Measurements from ENCODE around the gene KPNA1.
A peak's percentile ranks its signal among the peaks of the same experiment; 100 is the strongest.

The KPNA1 gene

GRCh38 chr3:122415762-122416654 is 98.7 kb downstream of the KPNA1 start, which contains the start of gene WDR5B:
TSS of gene WDR5B (minus strand) at chr3:122416062. CDS start at chr3:122415528, 534 bp downstream.
- peak; percentile 96 for DNase-seq (ENCODE audit: low read depth in 2 of 2)

GRCh38 chr3:122415104-122415744 is 99.5 kb downstream of the KPNA1 start:
- peak; percentile 15 to 37 for DNase-seq (ENCODE audit: low read depth in 2 of 2)

DNA sequence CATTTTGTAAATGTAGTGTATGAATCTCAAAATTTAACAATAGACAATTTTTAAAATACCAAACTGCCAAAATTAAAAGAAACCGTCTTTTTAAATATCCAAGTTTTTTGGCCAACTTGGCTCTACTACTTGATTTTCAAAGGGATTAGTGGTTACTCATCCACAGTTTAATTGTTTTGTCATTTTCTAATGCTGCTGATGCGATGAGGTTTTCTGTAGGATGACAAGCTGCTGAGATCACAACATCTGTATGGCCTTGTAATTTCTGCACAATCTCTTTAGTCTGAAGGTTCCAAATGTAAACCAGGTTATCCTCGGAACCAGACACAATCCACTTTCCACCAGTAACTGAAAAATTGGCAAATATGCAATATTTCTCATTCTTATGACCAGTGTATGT is 100.3 kb downstream of the KPNA1 start:
- DNase-seq (ENCODE audit: low read depth in 2 of 2): no peak

DNA sequence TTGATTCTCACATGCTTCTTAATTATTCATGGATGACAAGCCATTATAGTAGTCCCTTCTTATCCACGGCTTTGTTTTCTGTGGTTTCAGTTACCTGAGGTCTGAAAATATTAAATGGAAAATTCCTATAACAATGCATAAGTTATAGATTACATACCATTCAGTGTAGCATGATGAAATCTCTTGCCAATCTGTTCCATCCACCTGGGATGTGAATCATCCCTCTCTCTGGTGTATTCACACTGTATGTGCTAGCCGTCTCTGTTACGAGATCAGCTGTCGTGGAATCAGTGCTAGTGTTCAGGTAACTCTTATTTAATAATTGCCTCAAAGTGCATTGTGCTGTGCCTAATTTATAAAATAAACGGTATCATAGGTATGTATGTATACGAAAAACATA is 104.1 kb downstream of the KPNA1 start:
- no peak for DNase-seq (ENCODE audit: low read depth in 2 of 2)

DNA sequence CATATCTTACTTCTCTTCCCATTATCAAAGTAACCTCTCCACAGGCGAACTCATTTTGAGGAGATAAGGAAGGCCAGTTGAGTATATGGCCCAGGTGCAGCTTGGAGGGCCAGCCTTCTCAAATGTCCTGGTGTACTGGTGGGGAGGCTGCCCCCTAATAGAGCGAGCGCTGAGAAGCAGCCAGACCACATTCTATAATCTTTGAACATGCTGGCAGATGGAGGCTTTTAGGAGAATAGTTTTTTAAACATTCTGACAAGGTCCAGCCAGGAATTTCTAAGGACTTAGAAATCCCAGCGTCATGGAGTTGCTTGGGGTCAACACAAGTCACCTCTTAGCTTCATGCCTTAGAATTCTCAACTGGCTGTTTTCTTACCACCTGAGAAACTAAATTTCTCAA is 104.6 kb downstream of the KPNA1 start:
- no peak for DNase-seq (ENCODE audit: low read depth in 2 of 2)

- DNase-seq (ENCODE audit: low read depth in 2 of 2): no peak
These were observed 105.3 kb downstream of the KPNA1 start for GRCh38 chr3:122409446-122409845.

DNA sequence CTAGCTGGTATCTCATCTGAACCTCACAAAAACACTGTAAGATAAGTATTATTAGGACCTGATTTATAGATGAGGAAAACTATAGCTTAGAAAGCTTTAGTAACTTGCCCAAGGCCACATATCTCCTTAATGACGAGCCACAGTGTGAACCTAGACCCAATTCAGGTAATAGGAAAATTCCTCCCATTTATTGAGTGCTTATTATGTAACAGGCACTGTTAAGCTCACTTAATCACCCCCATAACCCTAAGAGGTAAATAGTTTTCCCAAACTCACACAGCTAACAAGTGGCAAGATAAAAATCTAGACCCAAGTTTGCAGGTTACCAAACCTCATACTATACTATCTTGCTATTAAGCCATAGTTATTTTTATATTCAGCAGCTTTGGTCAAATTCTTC is 106.8 kb downstream of the KPNA1 start:
- DNase-seq (ENCODE audit: low read depth in 2 of 2): no peak

GRCh38 chr3:122406198-122406597 is 108.5 kb downstream of the KPNA1 start:
- DNase-seq (ENCODE audit: low read depth in 2 of 2): no peak

DNA sequence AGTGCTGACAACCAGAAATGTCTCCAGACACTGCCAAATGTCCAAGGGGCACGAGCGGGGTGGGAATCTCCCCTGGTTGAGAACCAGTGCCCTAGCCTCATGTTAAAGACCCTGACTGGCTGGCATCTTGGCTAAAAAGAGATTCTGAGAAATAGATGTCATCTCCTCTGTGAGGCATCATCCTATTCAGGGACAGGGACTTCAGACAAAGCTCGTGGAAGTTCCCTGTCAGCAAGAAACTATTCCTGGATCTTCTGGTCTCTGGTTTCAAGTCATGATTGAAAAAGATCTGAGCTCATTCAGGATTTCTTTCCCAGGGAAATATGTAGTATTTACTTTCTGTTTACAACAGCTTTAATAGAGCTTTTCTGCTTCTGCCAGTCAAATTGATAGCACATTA is 109.7 kb downstream of the KPNA1 start:
- DNase-seq (ENCODE audit: low read depth in 2 of 2): no peak

GRCh38 chr3:122403489-122403888 is 111.2 kb downstream of the KPNA1 start:
- DNase-seq (ENCODE audit: low read depth in 2 of 2): no peak

- DNase-seq (ENCODE audit: low read depth in 2 of 2): no peak
These were observed 115.8 kb downstream of the KPNA1 start for GRCh38 chr3:122398920-122399319.

DNA sequence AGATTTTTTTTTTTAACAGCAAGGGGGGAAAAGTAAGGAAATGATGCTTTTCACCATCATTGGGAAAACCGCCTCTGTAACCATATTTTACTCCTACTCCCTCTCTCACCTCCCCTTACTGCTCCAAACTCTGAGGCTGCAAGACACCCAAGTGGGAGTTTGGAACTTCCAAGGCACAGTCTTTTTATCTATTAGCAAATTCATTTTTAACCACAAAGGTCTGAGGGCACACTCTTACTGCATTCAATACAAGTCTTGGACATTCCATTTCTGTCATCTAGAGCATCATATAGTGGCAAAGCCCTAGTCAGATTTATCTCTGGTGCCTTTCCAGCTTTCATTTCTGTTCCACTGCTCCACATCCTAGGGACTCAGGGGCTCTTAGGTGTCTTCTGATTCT is 117.5 kb downstream of the KPNA1 start:
- no peak for DNase-seq (ENCODE audit: low read depth in 2 of 2)

DNA sequence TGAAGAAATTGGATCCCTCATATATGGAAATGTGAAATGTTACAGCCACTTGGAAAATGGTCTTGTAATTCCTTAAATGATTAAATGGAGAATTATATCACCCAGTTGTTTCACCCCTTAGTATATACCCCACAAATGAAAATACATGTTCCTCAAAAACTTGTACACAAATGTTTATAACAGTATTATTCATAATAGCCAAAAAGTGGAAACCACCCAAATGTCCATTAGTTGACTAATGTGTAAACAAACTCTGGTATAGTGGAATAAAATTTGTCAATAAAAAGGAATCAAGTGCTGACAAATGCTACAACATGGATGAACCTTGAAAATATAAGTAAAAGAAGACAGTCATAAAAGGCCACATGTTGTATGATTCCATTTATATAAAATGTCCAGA is 118.2 kb downstream of the KPNA1 start:
- no peak for DNase-seq (ENCODE audit: low read depth in 2 of 2)

DNA sequence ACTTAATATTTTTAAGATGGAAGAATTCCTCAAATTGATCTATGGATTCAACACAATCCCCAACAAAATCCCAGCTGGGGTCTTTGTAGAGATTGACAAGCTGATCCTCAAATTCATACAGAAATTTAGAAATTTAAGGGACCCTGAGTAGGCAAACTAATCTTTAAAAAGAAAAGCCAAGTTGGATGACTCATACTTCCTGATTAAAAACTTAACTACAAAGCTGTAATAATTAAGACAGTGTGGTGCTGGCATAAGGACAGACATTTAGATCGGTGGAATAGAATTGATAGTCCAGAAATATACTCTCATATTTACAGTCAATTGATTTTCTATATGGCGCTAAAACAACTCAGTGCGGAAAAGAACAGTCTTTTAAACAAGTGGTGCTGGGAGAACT is 119.2 kb downstream of the KPNA1 start:
- no peak for DNase-seq (ENCODE audit: low read depth in 2 of 2)

GRCh38 chr3:122394173-122394572 is 120.6 kb downstream of the KPNA1 start:
- DNase-seq (ENCODE audit: low read depth in 2 of 2): no peak

- no peak for DNase-seq (ENCODE audit: low read depth in 2 of 2)
These were observed 121.6 kb downstream of the KPNA1 start for GRCh38 chr3:122392868-122393844.

DNA sequence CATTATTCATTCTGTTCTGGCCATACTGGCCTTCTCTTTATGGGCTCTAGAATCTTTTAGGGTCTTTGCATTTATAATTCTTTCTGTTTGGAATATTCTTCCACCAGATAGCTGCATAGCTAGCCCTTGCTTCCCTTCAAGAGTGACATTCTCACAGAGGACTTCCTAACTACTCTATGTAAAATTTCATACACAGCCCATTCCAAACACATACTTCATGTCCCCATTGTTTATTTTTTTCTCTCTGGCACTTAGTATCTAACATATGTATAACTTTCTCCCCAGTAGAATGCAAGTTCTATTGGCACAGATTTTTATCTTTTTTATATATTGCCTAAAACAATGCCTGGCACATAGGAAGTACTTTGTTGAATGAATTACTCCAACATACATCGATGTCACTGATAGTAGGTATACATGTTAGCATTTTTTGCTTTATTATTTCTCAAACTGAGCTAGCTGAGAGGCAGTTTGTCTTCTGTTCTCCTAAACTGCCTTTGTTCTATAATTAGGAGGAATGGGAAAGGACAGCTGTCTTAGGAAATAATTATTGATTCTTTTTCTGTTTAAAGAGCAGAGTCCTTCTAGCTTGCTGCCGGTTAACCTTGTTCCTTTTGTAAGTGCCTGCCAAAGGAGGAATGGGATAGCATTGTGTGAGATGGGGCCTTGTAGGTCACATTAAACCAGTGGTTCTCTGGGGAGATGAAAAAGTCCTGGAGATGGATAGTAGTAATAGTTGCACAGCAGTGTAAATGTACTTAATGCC is 122.9 kb downstream of the KPNA1 start:
- no peak for DNase-seq (ENCODE audit: low read depth in 2 of 2)

DNA sequence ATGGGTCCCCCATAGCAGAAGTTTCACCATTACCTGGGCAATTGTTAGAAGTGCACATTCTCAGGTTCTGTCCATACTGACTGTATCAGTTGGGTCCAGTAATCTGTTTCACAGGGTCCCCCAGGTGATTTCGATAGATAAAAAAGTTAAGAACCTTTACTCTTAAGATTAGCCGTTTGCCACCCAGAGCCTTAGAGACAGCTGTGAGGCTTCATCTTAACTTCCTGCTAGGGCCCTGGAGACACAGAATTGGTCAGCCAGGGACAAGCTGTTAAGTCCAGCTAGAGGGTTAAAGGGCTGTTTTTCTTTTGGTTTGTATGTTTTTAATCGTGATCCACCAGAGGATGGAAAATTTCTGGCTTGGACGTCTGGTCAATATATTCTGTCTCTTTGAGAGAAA is 124.1 kb downstream of the KPNA1 start:
- DNase-seq (ENCODE audit: low read depth in 2 of 2): no peak

- DNase-seq (ENCODE audit: low read depth in 2 of 2): no peak
These were observed 124.8 kb downstream of the KPNA1 start for GRCh38 chr3:122389892-122390291.

DNA sequence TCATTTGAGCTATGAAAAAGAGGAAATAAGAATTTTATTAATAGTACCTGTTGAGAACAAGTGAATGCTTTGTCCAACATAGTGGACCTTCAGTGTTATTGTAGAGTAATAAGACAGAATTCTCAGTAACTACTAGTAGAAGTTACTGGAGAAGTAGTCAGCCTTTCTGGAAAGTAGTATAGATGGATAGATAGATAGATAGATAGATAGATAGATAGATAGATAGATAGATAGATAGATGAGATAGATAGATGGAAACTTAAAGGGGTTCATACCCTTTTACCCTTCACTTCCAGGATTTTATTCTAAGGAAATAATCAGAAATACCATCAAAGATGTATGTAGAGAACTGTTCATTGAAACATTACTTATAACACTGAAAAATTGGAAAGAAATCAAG is 125.5 kb downstream of the KPNA1 start:
- no peak for DNase-seq (ENCODE audit: low read depth in 2 of 2)

DNA sequence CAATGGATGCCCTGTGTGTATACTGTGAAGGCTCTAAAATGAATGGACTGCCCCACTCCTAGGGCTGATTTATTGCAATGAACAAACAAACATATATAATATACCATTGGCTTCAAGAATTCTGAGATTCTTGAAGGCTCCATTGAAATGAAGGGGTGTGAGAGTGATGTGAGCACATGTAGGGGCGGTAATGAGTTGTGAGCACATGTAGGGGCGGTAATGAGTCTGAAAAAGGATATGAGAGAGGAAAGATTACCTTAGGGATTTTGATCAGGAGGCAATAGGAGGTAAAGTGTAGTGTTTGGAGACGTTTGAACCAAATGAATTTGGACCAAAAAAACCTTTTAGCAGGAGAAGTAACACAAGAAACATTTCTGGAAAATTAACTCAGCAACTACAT is 127.0 kb downstream of the KPNA1 start:
- DNase-seq (ENCODE audit: low read depth in 2 of 2): no peak
